RKO (cell line): ENCODE data around the gene TNFRSF8.
"Not testable (repeated sequence)": the region's sequence is repeated elsewhere in the genome, so short reads cannot be mapped to it uniquely, and the experiment has no call there.

ENCODE experiments used
- DNase-seq: peaks from one replicate; pipeline ENCODE4 v3.0.0-alpha.2; 2016; ENCODE audit warnings: low spot score

TNFRSF8 gene

GRCh38 chr1:12087797-12088314 is 24.8 kb downstream of the TNFRSF8 start:
- no peak for DNase-seq

- no peak for DNase-seq
These were observed 25.5 kb downstream of the TNFRSF8 start for GRCh38 chr1:12088607-12089006.

GRCh38 chr1:12090326-12090725 is 27.2 kb downstream of the TNFRSF8 start:
- no peak for DNase-seq

GRCh38 chr1:12091191-12091590 is 28.1 kb downstream of the TNFRSF8 start:
- no peak for DNase-seq

- no peak for DNase-seq
These were observed 31.1 kb downstream of the TNFRSF8 start for GRCh38 chr1:12094180-12094579.

- DNase-seq, result peak; percentile 59
These were observed 32.6 kb downstream of the TNFRSF8 start for GRCh38 chr1:12095452-12096263.

- DNase-seq, result no peak
These were observed 33.5 kb downstream of the TNFRSF8 start for GRCh38 chr1:12096615-12097014.

- no peak for DNase-seq
These were observed 34.2 kb downstream of the TNFRSF8 start for GRCh38 chr1:12097321-12097720.

GRCh38 chr1:12098786-12099185 is 35.7 kb downstream of the TNFRSF8 start:
- peak; percentile 24 for DNase-seq

- no peak for DNase-seq
These were observed 36.5 kb downstream of the TNFRSF8 start for GRCh38 chr1:12099610-12100009.

- peak; percentile 26 for DNase-seq
These were observed 37.0 kb downstream of the TNFRSF8 start for GRCh38 chr1:12100071-12100470.

- not testable (repeated sequence) for DNase-seq
These were observed 38.0 kb downstream of the TNFRSF8 start for GRCh38 chr1:12101120-12101519.

- DNase-seq, result no peak
These were observed 39.0 kb downstream of the TNFRSF8 start for GRCh38 chr1:12102066-12102465.

- DNase-seq, result no peak
These were observed 41.3 kb downstream of the TNFRSF8 start for GRCh38 chr1:12104417-12104816.

- no peak for DNase-seq
These were observed 43.0 kb downstream of the TNFRSF8 start for GRCh38 chr1:12106153-12106552.

- not testable (repeated sequence) for DNase-seq
These were observed 43.8 kb downstream of the TNFRSF8 start for GRCh38 chr1:12106861-12107260.

- no peak for DNase-seq
These were observed 44.6 kb downstream of the TNFRSF8 start for GRCh38 chr1:12107718-12108117.

GRCh38 chr1:12109901-12110300 is 46.8 kb downstream of the TNFRSF8 start:
- no peak for DNase-seq

- no peak for DNase-seq
These were observed 48.6 kb downstream of the TNFRSF8 start for GRCh38 chr1:12111741-12112140.

GRCh38 chr1:12112711-12113161 is 49.6 kb downstream of the TNFRSF8 start:
- DNase-seq, result no peak

GRCh38 chr1:12113433-12114339 is 50.6 kb downstream of the TNFRSF8 start:
- DNase-seq, result no peak

GRCh38 chr1:12114340-12114683 is 51.2 kb downstream of the TNFRSF8 start:
- no peak for DNase-seq

- no peak for DNase-seq
These were observed 51.8 kb downstream of the TNFRSF8 start for GRCh38 chr1:12114916-12115315.
